Right lobe of liver (tissue), 4 donors: ENCODE measurements around the gene H19.

Experiments
- CTCF ChIP-seq, 4 donors: fragments of 200-600 bp in 3 of 4; fragments of 450-650 bp in 1 of 4; IDR thresholded peaks; one replicate each; pipeline versions ENCODE4 v1.5.1 to v1.8.0; 2016 to 2022; ENCODE audit warnings: antibody characterized with exemption in 4 of 4, mild to moderate bottlenecking in 2 of 4
- POLR2A ChIP-seq: fragments of 450-650 bp; IDR thresholded peaks from one replicate; pipeline ENCODE4 v1.6.1; 2017; ENCODE audit warnings: antibody characterized with exemption, mild to moderate bottlenecking
- donor health status: DM: no; HTN: no; CAD: no.
- donor health status: DM: no; HTN: no; CAD: no.
- donor health status: DM: no; HTN: yes; CAD: no.

- TF ChIP-seq POLR2A (no peak), CTCF (IDR thresholded peaks at IDR 0.05) (no peak)
These were observed 29.9 kb downstream of the H19 start for GRCh38 chr11:1967641-1968225.
